Glutamatergic neuron (in vitro differentiated cells): ENCODE results near the gene CCHCR1. TPM values are rescaled to one million over a fixed set of nuclear protein-coding genes. Genes with fewer than 3 reads are reported as not detected.

Source experiments
- DNase-seq: peaks from one replicate; pipeline ENCODE4 v3.0.0; 2022
- H3K27ac Mint-ChIP-seq: one replicate; pipeline ENCODE4 v1.8.0; 2020; ENCODE audit warnings: mild to moderate bottlenecking, mixed read lengths, inconsistent platforms; ENCODE audit not compliant: unreplicated experiment
- H3K27me3 Mint-ChIP-seq: one replicate; pipeline ENCODE4 v1.8.0; 2020; ENCODE audit warnings: mild to moderate bottlenecking, moderate library complexity, mixed read lengths, inconsistent platforms; ENCODE audit not compliant: unreplicated experiment
- H3K36me3 Mint-ChIP-seq: one replicate; pipeline ENCODE4 v1.8.0; 2020; ENCODE audit warnings: mild to moderate bottlenecking, mixed read lengths, inconsistent platforms; ENCODE audit not compliant: unreplicated experiment
- H3K4me1 Mint-ChIP-seq: one replicate; pipeline ENCODE4 v1.8.0; 2020; ENCODE audit warnings: mild to moderate bottlenecking, low read depth, mixed read lengths, inconsistent platforms; ENCODE audit not compliant: unreplicated experiment
- H3K4me3 Mint-ChIP-seq: one replicate; pipeline ENCODE4 v1.8.0; 2020; ENCODE audit warnings: mild to moderate bottlenecking, mixed read lengths, inconsistent platforms; ENCODE audit not compliant: unreplicated experiment
- H3K9me3 Mint-ChIP-seq: one replicate; pipeline ENCODE4 v1.8.0; 2020; ENCODE audit warnings: mild to moderate bottlenecking, moderate library complexity, mixed read lengths, inconsistent platforms; ENCODE audit not compliant: unreplicated experiment
- total RNA-seq: library from RNA; stranded (reverse); fragmentation: NEBNext Ultra II Directional; extraction: Animal tissue kit (Norgen Biotek cat#: 25700); gene quantifications from one replicate; pipeline ENCODE4 v1.2.1, GENCODE V29; 2021; ENCODE audit not compliant: unreplicated experiment
- TF ChIP-seq, protein P1 (sequence below): fragments of 200-600 bp; sonication (generic); IDR thresholded peaks from one replicate; pipeline ENCODE4 v1.5.0; 2021; ENCODE audit not compliant: partially characterized antibody, unreplicated experiment

CCHCR1 gene
- total RNA-seq, 1 donor from 2014 or later, result 28.7 TPM

DNA sequence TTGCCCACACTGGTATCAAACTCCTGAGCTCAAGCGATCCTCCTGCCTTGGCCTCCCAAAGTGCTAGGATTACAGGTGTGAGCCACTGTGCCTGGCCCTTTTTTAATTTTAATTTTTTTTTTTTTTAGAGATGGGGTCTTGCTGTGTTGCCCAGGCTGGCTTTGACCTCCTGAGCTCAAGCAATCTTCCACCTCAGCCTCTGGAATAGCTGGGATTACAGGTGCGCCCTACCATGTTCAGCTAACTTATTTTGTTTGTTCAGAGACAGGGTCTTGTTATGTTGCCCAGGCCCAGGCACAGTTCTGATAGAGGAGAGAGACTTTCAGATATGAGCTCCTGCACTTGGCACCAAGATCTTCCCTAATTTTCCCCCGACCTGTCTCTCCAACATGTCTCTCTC is 26.9 kb downstream of the CCHCR1 start:
- Mint-ChIP-seq H3K27me3 (peaks cover 2% of the 10 kb centered on the region), H3K36me3 (no peaks in the 10 kb centered on the region), H3K4me3 (no peak overlapping the region), H3K4me1 (no peaks in the 10 kb centered on the region), H3K9me3 (no peaks in the 10 kb centered on the region), H3K27ac (no peak overlapping the region)
- TF ChIP-seq, protein P1, sequence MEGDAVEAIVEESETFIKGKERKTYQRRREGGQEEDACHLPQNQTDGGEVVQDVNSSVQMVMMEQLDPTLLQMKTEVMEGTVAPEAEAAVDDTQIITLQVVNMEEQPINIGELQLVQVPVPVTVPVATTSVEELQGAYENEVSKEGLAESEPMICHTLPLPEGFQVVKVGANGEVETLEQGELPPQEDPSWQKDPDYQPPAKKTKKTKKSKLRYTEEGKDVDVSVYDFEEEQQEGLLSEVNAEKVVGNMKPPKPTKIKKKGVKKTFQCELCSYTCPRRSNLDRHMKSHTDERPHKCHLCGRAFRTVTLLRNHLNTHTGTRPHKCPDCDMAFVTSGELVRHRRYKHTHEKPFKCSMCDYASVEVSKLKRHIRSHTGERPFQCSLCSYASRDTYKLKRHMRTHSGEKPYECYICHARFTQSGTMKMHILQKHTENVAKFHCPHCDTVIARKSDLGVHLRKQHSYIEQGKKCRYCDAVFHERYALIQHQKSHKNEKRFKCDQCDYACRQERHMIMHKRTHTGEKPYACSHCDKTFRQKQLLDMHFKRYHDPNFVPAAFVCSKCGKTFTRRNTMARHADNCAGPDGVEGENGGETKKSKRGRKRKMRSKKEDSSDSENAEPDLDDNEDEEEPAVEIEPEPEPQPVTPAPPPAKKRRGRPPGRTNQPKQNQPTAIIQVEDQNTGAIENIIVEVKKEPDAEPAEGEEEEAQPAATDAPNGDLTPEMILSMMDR, result no peak
- no peak for DNase-seq

DNA sequence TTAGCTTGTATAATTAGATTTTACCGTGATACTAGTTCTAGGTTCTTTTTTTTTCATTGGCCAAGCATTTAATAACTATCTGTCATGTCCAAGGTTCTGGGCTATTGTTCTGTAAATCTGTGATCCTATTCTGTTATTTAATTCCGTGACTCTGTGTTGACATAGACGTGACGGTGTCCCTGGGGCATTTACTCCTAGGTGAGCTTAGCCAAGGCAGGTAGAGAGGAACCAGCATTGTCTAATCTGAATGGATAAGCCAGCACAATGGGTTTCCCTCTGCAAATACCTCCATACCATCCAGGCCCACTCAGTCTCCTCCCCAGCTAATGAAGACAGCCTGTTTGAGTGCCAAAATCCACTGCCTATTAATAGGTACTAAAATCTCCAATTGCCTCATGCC is 28.5 kb downstream of the CCHCR1 start:
- Mint-ChIP-seq H3K4me1 (no peaks in the 10 kb centered on the region), H3K27me3 (peaks cover 2% of the 10 kb centered on the region), H3K9me3 (no peaks in the 10 kb centered on the region), H3K36me3 (no peaks in the 10 kb centered on the region), H3K4me3 (no peak overlapping the region), H3K27ac (no peak overlapping the region)
- TF ChIP-seq, protein P1, result no peak
- DNase-seq, result no peak

DNA sequence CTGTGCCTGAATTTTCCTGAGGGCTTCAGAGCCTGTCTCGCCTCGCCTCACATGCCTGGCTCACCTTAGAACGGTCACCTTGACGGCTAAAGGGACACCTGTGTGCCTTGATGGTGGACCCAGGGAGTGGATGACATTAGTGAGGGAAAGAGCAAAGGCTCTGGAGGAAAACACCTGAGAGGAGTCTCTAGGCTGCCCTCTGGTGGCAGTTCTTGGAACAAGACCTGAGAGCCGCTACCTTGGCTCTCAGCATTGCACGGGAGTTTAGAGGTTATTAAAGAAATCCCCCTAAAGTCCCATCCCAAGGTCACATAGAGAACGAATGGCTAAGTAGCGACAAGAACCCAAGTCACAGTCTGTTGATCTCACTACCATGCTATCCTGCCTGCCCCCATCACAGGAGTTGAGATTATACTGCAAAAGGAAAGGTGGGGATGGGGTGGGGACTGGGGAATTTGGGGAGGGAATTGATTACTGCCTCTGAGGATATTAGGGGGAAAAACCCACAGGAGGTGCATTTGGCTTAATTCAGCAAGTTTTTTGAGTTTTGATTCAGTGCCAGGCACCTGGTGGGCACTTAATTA is 29.4 kb downstream of the CCHCR1 start:
- Mint-ChIP-seq H3K4me1 (no peaks in the 10 kb centered on the region), H3K4me3 (no peak overlapping the region), H3K27me3 (peaks cover 2% of the 10 kb centered on the region), H3K36me3 (no peaks in the 10 kb centered on the region), H3K9me3 (no peaks in the 10 kb centered on the region), H3K27ac (no peak overlapping the region)
- TF ChIP-seq, protein P1, result peak; percentile 86
- DNase-seq, result peak; percentile 78

DNA sequence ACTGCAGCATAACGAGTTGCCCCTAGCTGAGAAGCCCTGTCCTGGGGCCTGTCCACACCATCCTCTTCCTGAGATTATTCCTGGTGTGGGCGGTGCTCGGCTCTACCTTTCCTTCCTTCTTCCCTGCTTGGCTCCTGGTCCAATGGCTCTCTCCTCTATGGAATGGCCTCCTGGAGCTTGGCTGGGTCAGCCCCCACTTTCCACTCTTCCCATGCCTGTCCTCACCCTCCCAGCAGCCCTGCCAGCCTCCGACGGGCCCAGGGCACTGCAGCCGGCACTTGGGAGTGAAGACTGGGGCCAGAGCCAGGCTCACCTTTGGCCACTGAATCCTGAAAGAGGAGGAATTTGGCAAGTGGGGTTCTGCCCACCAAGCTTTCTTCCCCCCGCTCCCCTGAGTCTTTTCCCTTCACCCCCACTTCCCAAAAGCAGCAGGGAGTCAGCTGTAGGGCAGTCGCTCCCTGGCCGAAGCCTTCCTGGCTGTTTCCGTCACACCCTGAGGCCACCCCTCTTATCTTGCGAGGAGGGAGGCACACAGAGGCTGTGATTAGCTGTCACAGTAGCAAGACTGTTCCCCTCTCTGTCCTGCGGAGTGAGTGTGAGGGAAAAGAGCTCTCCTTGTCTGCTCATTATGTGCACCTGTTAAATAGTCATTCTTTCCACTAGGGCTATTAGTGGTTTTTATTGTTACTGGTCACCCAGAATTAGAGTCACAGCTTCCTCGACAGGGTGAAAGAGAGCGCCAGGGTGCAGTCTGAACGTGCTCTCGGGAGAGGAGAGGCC is 31.0 kb downstream of the CCHCR1 start:
- no peak overlapping the region for H3K4me3 Mint-ChIP-seq
- H3K27ac Mint-ChIP-seq, result no peak overlapping the region
- H3K4me1 Mint-ChIP-seq, result no peaks in the 10 kb centered on the region
- TF ChIP-seq, protein P1, result no peak
- no peak for DNase-seq
- H3K27me3 Mint-ChIP-seq, result peaks cover 2% of the 10 kb centered on the region
- no peaks in the 10 kb centered on the region for H3K9me3 Mint-ChIP-seq
- no peaks in the 10 kb centered on the region for H3K36me3 Mint-ChIP-seq
